ENCODE data around the gene COL4A1.

GRCh38 chr13:110265341-110265681, 41.6 kb downstream of the COL4A1 start:
- TF ChIP-seq CTCF (IDR thresholded peaks at IDR 0.05) = no peak
- TF ChIP-seq POLR2AphosphoS5 (IDR thresholded peaks at IDR 0.05) = peak in 2 of 3 donors; percentile 6 to 9
